Gastroesophageal sphincter (tissue), 4 donors: ENCODE measurements around the gene DCDC1. TPM values are rescaled to one million over a fixed set of nuclear protein-coding genes. Genes with fewer than 3 reads are reported as not detected.

ENCODE experiments used
- ATAC-seq: fragments of 150-250 bp; one replicate; pipeline ENCODE4 v1.9.1; 2016; ENCODE audit warnings: mild to moderate bottlenecking, moderate library complexity
- H3K27ac ChIP-seq, 4 donors: fragments of 200-600 bp; sonication (generic) in 3 of 4; 1 replicate in 3 of 4; 2 replicates in 1 of 4; pipeline ENCODE4 v1.5.1; 2016 to 2019
- H3K27me3 ChIP-seq: fragments of 200-600 bp; sonication (generic); one replicate; pipeline ENCODE4 v1.5.1; 2019
- H3K36me3 ChIP-seq, 2 donors: fragments of 200-600 bp; sonication (generic); one replicate each; pipeline ENCODE4 v1.5.1; 2019; ENCODE audit warnings: control low read depth in 1 of 2
- H3K4me1 ChIP-seq, 3 donors: fragments of 200-600 bp; sonication (generic); 1 replicate in 2 of 3; 2 replicates in 1 of 3; pipeline ENCODE4 v1.5.1; 2016 to 2019; ENCODE audit warnings: control low read depth in 2 of 3
- H3K4me3 ChIP-seq, 2 donors: fragments of 200-600 bp; sonication (generic); one replicate each; pipeline ENCODE4 v1.5.1; 2019; ENCODE audit warnings: mild to moderate bottlenecking in 1 of 2, moderate library complexity in 1 of 2
- H3K9me3 ChIP-seq, 3 donors: fragments of 200-600 bp; sonication (generic); one replicate each; pipeline ENCODE4 v1.5.1; 2017 to 2019; ENCODE audit warnings: control low read depth in 2 of 3
- EP300 ChIP-seq: sonication (generic); formaldehyde crosslinking; IDR thresholded peaks from one replicate; pipeline ENCODE4 v1.6.1; 2017; ENCODE audit warnings: antibody characterized with exemption, mild to moderate bottlenecking
- POLR2A ChIP-seq, 2 donors: fragments of 450-650 bp; IDR thresholded peaks; one replicate each; pipeline ENCODE4 v1.6.1; 2017; ENCODE audit warnings: antibody characterized with exemption in 2 of 2, mild to moderate bottlenecking in 2 of 2, moderate library complexity in 1 of 2
- POLR2AphosphoS5 ChIP-seq: sonication (generic); formaldehyde crosslinking; IDR thresholded peaks from one replicate; pipeline ENCODE4 v1.6.1; 2017; ENCODE audit warnings: antibody characterized with exemption
- WGBS, 2 donors: methylation state at CpG; one replicate each; pipeline ENCODE4 v1.1.5; 2018; ENCODE audit warnings: low coverage in 1 of 2; 5-methylcytosine and 5-hydroxymethylcytosine counted together
- total RNA-seq, 4 donors: library from RNA; depleted of rRNA; stranded (reverse); fragments of >200 nt; gene quantifications; one replicate each; pipeline ENCODE4 v1.1.0, GENCODE V29; 2016
- TF ChIP-seq, protein P1 (sequence below), 4 experiments: fragments of 200-600 bp in 2 of 4; fragments of 450-650 bp in 2 of 4; sonication (generic) in 1 of 4; IDR thresholded peaks; one replicate each; pipeline ENCODE4 v1.5.1; 2017 to 2019; ENCODE audit warnings: antibody characterized with exemption in 4 of 4, mild to moderate bottlenecking in 2 of 4, moderate library complexity in 2 of 4

Gene DCDC1
- total RNA-seq, 4 donors from 2014 or later, result 0.13 to 0.35 TPM; not detected in 2

DNA sequence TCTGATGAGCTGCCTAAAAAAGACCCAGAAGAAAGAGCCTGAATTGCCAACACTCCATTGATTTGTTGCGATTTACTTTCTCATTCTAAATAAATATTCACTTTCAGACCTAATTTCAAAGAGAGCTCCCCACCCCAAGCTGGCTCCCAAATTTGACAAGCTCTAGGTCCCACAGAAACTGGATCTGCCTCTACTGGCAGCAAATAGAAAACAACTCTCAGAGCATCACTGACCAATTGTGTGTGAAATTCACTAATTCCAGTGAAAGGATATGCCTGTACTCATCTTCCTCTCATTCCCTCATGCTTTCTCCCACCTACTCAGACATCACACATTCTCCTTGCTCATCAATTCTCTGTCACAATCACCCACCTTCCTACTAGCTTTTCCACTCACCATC, 249.1 kb downstream of the DCDC1 start:
- no peak for ATAC-seq
- H3K27me3 ChIP-seq, result no peaks in the 10 kb centered on the region
- H3K4me1 ChIP-seq, result no peaks in the 10 kb centered on the region
- no peak overlapping the region for H3K4me3 ChIP-seq
- WGBS, 2 donors, result 77 to 83% methylated on average over 1 of the region's 1 CpG
- H3K36me3 ChIP-seq, result no peaks in the 10 kb centered on the region
- H3K9me3 ChIP-seq, result no peaks in the 10 kb centered on the region
- TF ChIP-seq EP300 (no peak), POLR2A (IDR thresholded peaks at IDR 0.05) (no peak), POLR2AphosphoS5 (no peak)
- TF ChIP-seq, protein P1, sequence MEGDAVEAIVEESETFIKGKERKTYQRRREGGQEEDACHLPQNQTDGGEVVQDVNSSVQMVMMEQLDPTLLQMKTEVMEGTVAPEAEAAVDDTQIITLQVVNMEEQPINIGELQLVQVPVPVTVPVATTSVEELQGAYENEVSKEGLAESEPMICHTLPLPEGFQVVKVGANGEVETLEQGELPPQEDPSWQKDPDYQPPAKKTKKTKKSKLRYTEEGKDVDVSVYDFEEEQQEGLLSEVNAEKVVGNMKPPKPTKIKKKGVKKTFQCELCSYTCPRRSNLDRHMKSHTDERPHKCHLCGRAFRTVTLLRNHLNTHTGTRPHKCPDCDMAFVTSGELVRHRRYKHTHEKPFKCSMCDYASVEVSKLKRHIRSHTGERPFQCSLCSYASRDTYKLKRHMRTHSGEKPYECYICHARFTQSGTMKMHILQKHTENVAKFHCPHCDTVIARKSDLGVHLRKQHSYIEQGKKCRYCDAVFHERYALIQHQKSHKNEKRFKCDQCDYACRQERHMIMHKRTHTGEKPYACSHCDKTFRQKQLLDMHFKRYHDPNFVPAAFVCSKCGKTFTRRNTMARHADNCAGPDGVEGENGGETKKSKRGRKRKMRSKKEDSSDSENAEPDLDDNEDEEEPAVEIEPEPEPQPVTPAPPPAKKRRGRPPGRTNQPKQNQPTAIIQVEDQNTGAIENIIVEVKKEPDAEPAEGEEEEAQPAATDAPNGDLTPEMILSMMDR (IDR thresholded peaks at IDR 0.05), result no peak
- H3K27ac ChIP-seq, result no peak overlapping the region

DNA sequence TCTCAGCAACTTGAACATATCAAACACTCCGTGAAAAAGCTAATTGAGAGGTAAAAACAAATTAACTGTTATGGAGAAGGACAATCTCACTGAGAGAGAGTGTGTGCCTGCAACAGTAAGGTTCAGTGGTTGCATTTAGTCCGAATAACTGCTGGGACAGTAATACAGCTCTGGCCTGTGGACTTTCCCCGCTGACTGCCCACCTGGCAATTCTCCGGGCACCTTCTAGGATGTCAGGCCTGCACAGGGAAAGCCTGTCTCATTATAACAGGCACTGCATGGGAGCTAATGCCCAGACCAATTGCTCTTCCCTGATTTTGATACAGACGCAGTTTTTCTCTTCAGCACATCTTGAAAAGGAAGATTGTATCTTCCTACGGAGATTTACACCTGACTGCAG, 251.0 kb downstream of the DCDC1 start:
- H3K36me3 ChIP-seq, result no peaks in the 10 kb centered on the region
- H3K9me3 ChIP-seq, result no peaks in the 10 kb centered on the region
- H3K27ac ChIP-seq, result no peak overlapping the region
- no peak overlapping the region for H3K4me3 ChIP-seq
- TF ChIP-seq POLR2A (IDR thresholded peaks at IDR 0.05), result no peak
- ATAC-seq, result no peak
- 76 to 82% methylated on average over 5 of the region's 6 CpGs for WGBS, 2 donors
- no peaks in the 10 kb centered on the region for H3K4me1 ChIP-seq
- no peaks in the 10 kb centered on the region for H3K27me3 ChIP-seq

DNA sequence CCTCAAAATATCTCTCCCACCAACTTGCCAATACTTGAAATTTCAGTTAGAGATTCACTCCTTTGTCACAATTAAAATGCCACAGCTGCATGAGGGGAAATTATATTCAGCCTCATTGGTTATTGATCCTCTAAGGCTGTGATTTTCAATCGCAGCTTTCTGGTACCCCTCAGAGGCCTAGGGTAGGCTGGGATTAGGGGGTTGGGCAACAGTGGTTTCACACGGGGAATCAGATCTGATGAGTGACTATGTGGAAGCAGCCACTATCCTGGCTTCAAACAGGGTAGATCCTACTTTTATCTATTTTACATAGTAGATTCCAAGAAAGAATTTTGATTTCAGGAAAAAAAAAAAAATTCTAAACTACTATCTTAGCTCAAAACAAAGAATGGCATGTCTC, 252.5 kb downstream of the DCDC1 start:
- Histone ChIP-seq H3K27me3 (no peaks in the 10 kb centered on the region), H3K4me1 (no peaks in the 10 kb centered on the region), H3K27ac (no peak overlapping the region), H3K9me3 (no peaks in the 10 kb centered on the region), H3K36me3 (no peaks in the 10 kb centered on the region), H3K4me3 (no peak overlapping the region)
- ATAC-seq, result no peak
- 77 to 83% methylated on average over 1 to 2 of the region's 2 CpGs for WGBS, 2 donors
- no peak for TF ChIP-seq EP300
- TF ChIP-seq POLR2A (IDR thresholded peaks at IDR 0.05), result no peak
- TF ChIP-seq, protein P1 (IDR thresholded peaks at IDR 0.05), result no peak
- TF ChIP-seq POLR2AphosphoS5, result no peak

DNA sequence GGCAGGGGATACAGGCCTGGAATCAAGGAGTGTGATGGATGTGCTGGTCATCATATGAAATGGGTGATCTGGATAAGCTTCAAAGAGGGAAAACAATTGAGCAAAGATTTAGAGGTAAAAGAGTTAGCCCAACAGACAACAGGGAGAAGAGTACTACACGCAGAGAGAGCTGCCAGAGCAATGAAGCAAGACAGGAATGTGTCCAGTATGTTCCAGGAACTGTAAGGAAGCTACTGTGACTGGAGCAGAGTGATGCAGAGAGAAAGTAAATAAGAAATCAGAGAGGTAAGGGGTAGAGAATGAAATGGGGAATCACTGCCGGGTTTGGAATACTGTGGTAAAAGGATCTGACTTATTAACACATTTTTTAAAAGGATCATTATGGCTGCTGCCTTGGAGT, 255.1 kb downstream of the DCDC1 start:
- Histone ChIP-seq H3K27me3 (no peaks in the 10 kb centered on the region), H3K27ac (no peak overlapping the region), H3K9me3 (no peaks in the 10 kb centered on the region), H3K4me3 (no peak overlapping the region), H3K36me3 (no peaks in the 10 kb centered on the region), H3K4me1 (no peaks in the 10 kb centered on the region)
- ATAC-seq, result no peak
- no peak for TF ChIP-seq POLR2A (IDR thresholded peaks at IDR 0.05)
- WGBS, 2 donors, result 53 to 62% methylated on average over 2 of the region's 2 CpGs

DNA sequence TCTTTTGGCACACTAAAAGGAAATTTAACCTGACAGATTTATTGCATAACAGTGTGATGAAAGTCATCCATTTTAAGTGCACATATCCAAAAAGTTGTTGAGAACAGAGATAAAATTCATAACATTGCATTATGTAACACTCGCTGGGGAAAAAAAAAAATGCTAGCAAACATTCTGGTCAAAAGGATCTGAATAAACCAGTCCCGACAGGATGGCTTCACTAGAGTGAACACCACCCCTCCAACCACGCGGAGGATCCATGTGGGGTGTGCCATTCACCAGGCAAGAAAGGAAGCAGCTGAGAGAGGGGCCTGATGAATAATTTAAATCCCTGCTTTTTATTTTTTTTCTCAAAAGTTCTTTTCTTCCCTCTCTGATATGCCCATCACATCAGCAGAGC, 258.7 kb downstream of the DCDC1 start:
- Histone ChIP-seq H3K4me1 (no peaks in the 10 kb centered on the region), H3K36me3 (no peaks in the 10 kb centered on the region), H3K4me3 (no peak overlapping the region), H3K9me3 (no peaks in the 10 kb centered on the region), H3K27me3 (no peaks in the 10 kb centered on the region), H3K27ac (no peak overlapping the region)
- WGBS, 2 donors, result 44 to 57% methylated on average over 4 of the region's 4 CpGs
- no peak for ATAC-seq
- no peak for TF ChIP-seq POLR2AphosphoS5
- TF ChIP-seq, protein P1 (IDR thresholded peaks at IDR 0.05), result no peak
- TF ChIP-seq EP300, result no peak
- TF ChIP-seq POLR2A (IDR thresholded peaks at IDR 0.05), result no peak

DNA sequence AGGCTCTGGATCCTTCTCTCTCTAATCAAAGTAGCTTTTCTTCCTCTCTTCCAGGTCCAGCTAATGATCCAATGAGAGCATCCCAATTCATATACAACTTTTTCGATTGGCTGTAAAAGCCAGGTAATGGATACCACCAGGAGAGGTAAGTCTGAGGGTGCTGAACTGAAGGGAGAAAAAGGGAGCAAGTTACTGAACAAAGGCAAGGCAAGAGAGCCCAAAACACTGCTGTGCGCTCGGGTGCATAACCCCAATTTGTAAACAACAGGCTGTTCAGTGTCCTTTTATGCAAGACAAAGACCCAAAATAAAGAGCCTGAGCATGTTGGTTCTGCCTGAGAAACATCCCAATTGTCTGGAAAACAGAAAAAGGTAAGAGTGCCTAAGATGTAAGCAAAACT, 260.1 kb downstream of the DCDC1 start:
- whole genome bisulfite sequencing, 2 donors, result 74 to 86% methylated on average over 2 of the region's 3 CpGs
- Histone ChIP-seq H3K27ac (no peak overlapping the region), H3K4me3 (no peak overlapping the region), H3K9me3 (no peaks in the 10 kb centered on the region), H3K4me1 (no peaks in the 10 kb centered on the region), H3K27me3 (no peaks in the 10 kb centered on the region), H3K36me3 (no peaks in the 10 kb centered on the region)
- TF ChIP-seq, protein P1 (IDR thresholded peaks at IDR 0.05), result no peak
- TF ChIP-seq POLR2A (IDR thresholded peaks at IDR 0.05), result no peak
- no peak for TF ChIP-seq POLR2AphosphoS5
- no peak for TF ChIP-seq EP300
- no peak for ATAC-seq
